Airway epithelial cell (primary cell): ENCODE measurements around the gene EBNA1BP2. TPM values are rescaled to one million over a fixed set of nuclear protein-coding genes. Genes with fewer than 3 reads are reported as not detected.

Source experiments
- total RNA-seq: library from RNA; depleted of rRNA; stranded (reverse); fragments of >200 nt; gene quantifications from 2 replicates; pipeline ENCODE4 v1.2.3, GENCODE V29; 2015

The EBNA1BP2 gene, protein sequence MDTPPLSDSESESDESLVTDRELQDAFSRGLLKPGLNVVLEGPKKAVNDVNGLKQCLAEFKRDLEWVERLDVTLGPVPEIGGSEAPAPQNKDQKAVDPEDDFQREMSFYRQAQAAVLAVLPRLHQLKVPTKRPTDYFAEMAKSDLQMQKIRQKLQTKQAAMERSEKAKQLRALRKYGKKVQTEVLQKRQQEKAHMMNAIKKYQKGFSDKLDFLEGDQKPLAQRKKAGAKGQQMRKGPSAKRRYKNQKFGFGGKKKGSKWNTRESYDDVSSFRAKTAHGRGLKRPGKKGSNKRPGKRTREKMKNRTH
- total RNA-seq = 145 and 162 TPM in 2 replicates

DNA sequence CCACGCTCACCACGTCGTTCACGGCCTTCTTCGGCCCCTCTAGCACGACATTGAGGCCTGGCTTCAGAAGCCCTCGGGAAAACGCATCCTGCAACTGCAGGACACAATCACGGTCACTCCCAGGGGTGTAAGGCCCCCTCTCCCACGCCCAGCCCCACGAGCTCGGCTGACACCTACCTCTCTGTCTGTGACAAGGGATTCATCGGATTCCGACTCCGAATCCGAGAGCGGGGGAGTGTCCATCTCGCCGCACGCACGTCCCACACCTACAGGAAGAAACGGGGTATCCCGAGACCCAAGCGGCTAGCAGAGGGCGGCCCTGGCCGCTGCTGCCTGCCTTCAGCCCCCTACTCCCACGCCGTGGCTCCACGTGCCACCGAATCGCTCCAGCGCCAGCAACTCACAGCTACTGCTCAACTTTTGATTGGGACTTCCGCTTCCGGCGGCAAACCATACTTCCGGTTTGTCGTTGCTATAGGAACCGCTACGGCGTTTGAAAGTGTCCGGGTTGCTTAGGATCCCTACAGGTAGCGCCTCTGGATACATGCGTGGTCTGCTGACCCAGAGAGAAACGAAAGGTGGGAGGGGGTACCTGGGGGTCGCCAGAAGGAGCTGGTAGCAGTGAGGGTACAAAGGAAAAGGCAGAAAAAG, at the start of gene EBNA1BP2, which contains the start of gene CFAP57:
Gene EBNA1BP2 (minus strand): TSS at position 415 of the 651 bp plus-strand sequence. CDS start 172 bp downstream, at position 243.
Gene CFAP57 (plus strand): TSS at position 455 of the 651 bp plus-strand sequence. CDS start 424 bp downstream, outside the sequence.

Other genes with a start within 250 kb of the EBNA1BP2 start
- gene SLC2A1, start 213.4 kb downstream of the EBNA1BP2 start, total RNA-seq = 1,064 and 1,733 TPM in 2 replicates
- gene CFAP57, start within 50 bp of the EBNA1BP2 start, total RNA-seq = 0.14 TPM in 1 of 2 replicates, not detected in the other
- gene TMEM125, start 97.7 kb upstream of the EBNA1BP2 start, total RNA-seq = 8.4 and 11.8 TPM in 2 replicates
- gene C1orf210, start 113.3 kb upstream of the EBNA1BP2 start, total RNA-seq = 3.9 and 8.7 TPM in 2 replicates
- gene TIE1, start 128.7 kb upstream of the EBNA1BP2 start, total RNA-seq = not detected in 2 replicates
- gene MPL, start 165.5 kb upstream of the EBNA1BP2 start, total RNA-seq = not detected in 2 replicates
- gene CDC20, start 186.7 kb upstream of the EBNA1BP2 start, total RNA-seq = 152 and 191 TPM in 2 replicates
- 144 and 188 TPM in 2 replicates for gene ELOVL1, start 195.7 kb upstream of the EBNA1BP2 start, total RNA-seq
- gene MED8, start 217.5 kb upstream of the EBNA1BP2 start, total RNA-seq = 36.0 and 39.4 TPM in 2 replicates
- gene SZT2, start 217.6 kb upstream of the EBNA1BP2 start, total RNA-seq = 12.6 and 19.2 TPM in 2 replicates